ENCODE data around the gene TSTD1. TPM values are rescaled to one million over a fixed set of nuclear protein-coding genes. Genes with fewer than 3 reads are reported as not detected.
"Not testable (repeated sequence)": the region's sequence is repeated elsewhere in the genome, so short reads cannot be mapped to it uniquely, and the experiment has no call there.

TSTD1 gene
- total RNA-seq, 1 donor, result 18.6 TPM

- H3K4me3 ChIP-seq (ENCODE audit: low read depth, low read length), result no peak overlapping the region
- no peak for DNase-seq (ENCODE audit: low read depth)
- no peak for TF ChIP-seq CTCF (IDR thresholded peaks at IDR 0.05; ENCODE audit: insufficient read depth, low read depth, low read length)
These were observed 5.0 kb downstream of the TSTD1 start for GRCh38 chr1:161033751-161034150.

- no peak overlapping the region for H3K4me3 ChIP-seq (ENCODE audit: low read depth, low read length)
- TF ChIP-seq CTCF (IDR thresholded peaks at IDR 0.05; ENCODE audit: insufficient read depth, low read depth, low read length), result no peak
- peak; percentile 19 for DNase-seq (ENCODE audit: low read depth)
These were observed 6.4 kb downstream of the TSTD1 start for GRCh38 chr1:161032409-161032808.

GRCh38 chr1:161031874-161032273, 6.9 kb downstream of the TSTD1 start:
- no peak for TF ChIP-seq CTCF (IDR thresholded peaks at IDR 0.05; ENCODE audit: insufficient read depth, low read depth, low read length)
- no peak for DNase-seq (ENCODE audit: low read depth)
- no peak overlapping the region for H3K4me3 ChIP-seq (ENCODE audit: low read depth, low read length)

- DNase-seq (ENCODE audit: low read depth); H3K4me3 ChIP-seq (ENCODE audit: low read depth, low read length): not testable (repeated sequence)
These were observed 9.3 kb downstream of the TSTD1 start for GRCh38 chr1:161029466-161029865.

GRCh38 chr1:161026954-161027353, 11.8 kb downstream of the TSTD1 start:
- DNase-seq (ENCODE audit: low read depth), result peak; percentile 33
- not testable (repeated sequence) for H3K4me3 ChIP-seq (ENCODE audit: low read depth, low read length)

GRCh38 chr1:161022432-161022831, 16.3 kb downstream of the TSTD1 start:
- H3K4me3 ChIP-seq (ENCODE audit: low read depth, low read length); DNase-seq (ENCODE audit: low read depth): not testable (repeated sequence)

GRCh38 chr1:161021970-161022353, 16.8 kb downstream of the TSTD1 start:
- TF ChIP-seq CTCF (IDR thresholded peaks at IDR 0.05; ENCODE audit: insufficient read depth, low read depth, low read length), result no peak
- no peak overlapping the region for H3K4me3 ChIP-seq (ENCODE audit: low read depth, low read length)
- DNase-seq (ENCODE audit: low read depth), result no peak

GRCh38 chr1:161021165-161021969, 17.4 kb downstream of the TSTD1 start:
- TF ChIP-seq CTCF (IDR thresholded peaks at IDR 0.05; ENCODE audit: insufficient read depth, low read depth, low read length), result no peak
- H3K4me3 ChIP-seq (ENCODE audit: low read depth, low read length), result peak overlapping the region; percentile 66
- peak; percentile 50 for DNase-seq (ENCODE audit: low read depth)

All from fibroblast of villous mesenchyme (primary cell).